Germinal center (tissue), 1 donor: ENCODE results near the gene LRBA.

Experiments
- DNase-seq: peaks from one replicate; pipeline ENCODE4 v3.0.0; 2012; ENCODE audit warnings: mixed read lengths, low spot score

The LRBA gene

GRCh38 chr4:150242820-150243458, 772.1 kb downstream of the LRBA start:
- DNase-seq: peak; percentile 32

GRCh38 chr4:150240011-150240410, 775.1 kb downstream of the LRBA start:
- DNase-seq: no peak

GRCh38 chr4:150238591-150238990, 776.5 kb downstream of the LRBA start:
- DNase-seq: no peak

- DNase-seq: no peak
Measured at GRCh38 chr4:150237110-150237872, 777.8 kb downstream of the LRBA start.

GRCh38 chr4:150236626-150237025, 778.5 kb downstream of the LRBA start:
- no peak for DNase-seq

- DNase-seq: no peak
Measured at GRCh38 chr4:150235808-150236271, 779.2 kb downstream of the LRBA start.

GRCh38 chr4:150235317-150235716, 779.8 kb downstream of the LRBA start:
- DNase-seq: no peak

GRCh38 chr4:150234246-150234645, 780.8 kb downstream of the LRBA start:
- no peak for DNase-seq

GRCh38 chr4:150232029-150232428, 783.1 kb downstream of the LRBA start:
- DNase-seq: no peak

- DNase-seq: no peak
Measured at GRCh38 chr4:150231107-150231770, 783.8 kb downstream of the LRBA start.

- DNase-seq: no peak
Measured at GRCh38 chr4:150230561-150230960, 784.5 kb downstream of the LRBA start.

- no peak for DNase-seq
Measured at GRCh38 chr4:150229520-150229919, 785.6 kb downstream of the LRBA start.

- no peak for DNase-seq
Measured at GRCh38 chr4:150224896-150225591, 790.0 kb downstream of the LRBA start.

- no peak for DNase-seq
Measured at GRCh38 chr4:150219841-150220240, 795.2 kb downstream of the LRBA start.

- no peak for DNase-seq
Measured at GRCh38 chr4:150218447-150218846, 796.6 kb downstream of the LRBA start.

GRCh38 chr4:150217808-150218207, 797.3 kb downstream of the LRBA start:
- DNase-seq: no peak

- DNase-seq: no peak
Measured at GRCh38 chr4:150217192-150217591, 797.9 kb downstream of the LRBA start.

GRCh38 chr4:150216726-150217125, 798.4 kb downstream of the LRBA start:
- no peak for DNase-seq

- no peak for DNase-seq
Measured at GRCh38 chr4:150215601-150216000, 799.5 kb downstream of the LRBA start.
